ENCODE data around the gene HLCS. TPM values are rescaled to one million over a fixed set of nuclear protein-coding genes. Genes with fewer than 3 reads are reported as not detected.

Gene HLCS
- polyA plus RNA-seq, 1 donor (not counting 4 experiments of a cell fraction or from before 2014, with no cell fraction given) = 11.5 TPM

DNA sequence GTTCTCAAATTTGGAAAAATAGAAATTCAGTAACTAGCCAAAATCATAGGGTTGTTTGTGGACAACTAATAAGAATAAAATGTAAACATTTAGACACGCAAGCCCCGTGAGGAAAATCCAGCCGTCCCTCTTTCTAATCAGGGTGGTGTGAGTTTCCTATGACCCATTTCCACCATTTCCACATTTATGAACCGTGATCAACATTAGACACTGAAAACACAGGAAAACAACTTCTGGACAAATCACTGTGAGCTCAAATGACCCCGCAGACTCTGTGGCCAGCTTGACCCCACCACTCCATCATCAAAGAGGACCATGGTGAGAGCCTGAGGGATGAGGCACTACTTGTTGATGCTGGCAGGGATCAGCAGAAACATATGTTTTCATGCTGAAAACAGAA, 166.6 kb downstream of the HLCS start:
- no peak overlapping the region for H3K27ac ChIP-seq (ENCODE audit: control insufficient read depth, insufficient read depth, low read length)
- no peaks in the 10 kb centered on the region for H3K79me2 ChIP-seq (ENCODE audit: control insufficient read depth, insufficient read depth, low read length)
- H3K9me3 ChIP-seq (ENCODE audit: control insufficient read depth, low read depth, low read length) = no peaks in the 10 kb centered on the region
- no peak overlapping the region for H3K9ac ChIP-seq (ENCODE audit: control insufficient read depth, extremely low read depth, insufficient read depth, low read length)
- H3K4me1 ChIP-seq (ENCODE audit: control insufficient read depth, extremely low read depth, insufficient read depth, low read length) = no peaks in the 10 kb centered on the region
- H3K4me2 ChIP-seq (ENCODE audit: control insufficient read depth, extremely low read depth, insufficient read depth, low read depth, low read length) = no peak overlapping the region
- no peak overlapping the region for H3K4me3 ChIP-seq (ENCODE audit: control insufficient read depth in 2 of 3, extremely low read depth in 1 of 3, insufficient read depth in 2 of 3, low read depth in 1 of 3, low read length in 3 of 3)
- no peaks in the 10 kb centered on the region for H3K9me1 ChIP-seq (ENCODE audit: control insufficient read depth, extremely low read depth, insufficient read depth, low read length)
- H2AFZ ChIP-seq (ENCODE audit: control insufficient read depth, low read length) = no peak overlapping the region
- H3K36me3 ChIP-seq (ENCODE audit: control insufficient read depth in 2 of 2, extremely low read depth in 1 of 2, insufficient read depth in 2 of 2, low read length in 2 of 2) = no peaks in the 10 kb centered on the region
- FAIRE-seq (no peak), DNase-seq (ENCODE audit: low read depth, low spot score) (no peak)
- TF ChIP-seq, protein P1, sequence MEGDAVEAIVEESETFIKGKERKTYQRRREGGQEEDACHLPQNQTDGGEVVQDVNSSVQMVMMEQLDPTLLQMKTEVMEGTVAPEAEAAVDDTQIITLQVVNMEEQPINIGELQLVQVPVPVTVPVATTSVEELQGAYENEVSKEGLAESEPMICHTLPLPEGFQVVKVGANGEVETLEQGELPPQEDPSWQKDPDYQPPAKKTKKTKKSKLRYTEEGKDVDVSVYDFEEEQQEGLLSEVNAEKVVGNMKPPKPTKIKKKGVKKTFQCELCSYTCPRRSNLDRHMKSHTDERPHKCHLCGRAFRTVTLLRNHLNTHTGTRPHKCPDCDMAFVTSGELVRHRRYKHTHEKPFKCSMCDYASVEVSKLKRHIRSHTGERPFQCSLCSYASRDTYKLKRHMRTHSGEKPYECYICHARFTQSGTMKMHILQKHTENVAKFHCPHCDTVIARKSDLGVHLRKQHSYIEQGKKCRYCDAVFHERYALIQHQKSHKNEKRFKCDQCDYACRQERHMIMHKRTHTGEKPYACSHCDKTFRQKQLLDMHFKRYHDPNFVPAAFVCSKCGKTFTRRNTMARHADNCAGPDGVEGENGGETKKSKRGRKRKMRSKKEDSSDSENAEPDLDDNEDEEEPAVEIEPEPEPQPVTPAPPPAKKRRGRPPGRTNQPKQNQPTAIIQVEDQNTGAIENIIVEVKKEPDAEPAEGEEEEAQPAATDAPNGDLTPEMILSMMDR (optimal IDR thresholded peaks at IDR 0.05 in 1 of 3, IDR thresholded peaks at IDR 0.05 in 1 of 3, conservative IDR thresholded peaks at IDR 0.05 in 1 of 3; ENCODE audit: extremely low read depth in 1 of 3, insufficient read depth in 2 of 3, low read length in 3 of 3) = no peak
- TF ChIP-seq EZH2 (IDR thresholded peaks at IDR 0.05; ENCODE audit: low read length) = no peak
- H4K20me1 ChIP-seq (ENCODE audit: control insufficient read depth, extremely low read depth, insufficient read depth, low read length) = no peaks in the 10 kb centered on the region
- dilution Hi-C loops (cut with MboI; ENCODE audit: extremely low pct_ligation_motif_present, low sequenced_read_pairs) = no loop called here
- H3K27me3 ChIP-seq (ENCODE audit: control insufficient read depth, extremely low read depth, insufficient read depth, low read length) = no peaks in the 10 kb centered on the region

DNA sequence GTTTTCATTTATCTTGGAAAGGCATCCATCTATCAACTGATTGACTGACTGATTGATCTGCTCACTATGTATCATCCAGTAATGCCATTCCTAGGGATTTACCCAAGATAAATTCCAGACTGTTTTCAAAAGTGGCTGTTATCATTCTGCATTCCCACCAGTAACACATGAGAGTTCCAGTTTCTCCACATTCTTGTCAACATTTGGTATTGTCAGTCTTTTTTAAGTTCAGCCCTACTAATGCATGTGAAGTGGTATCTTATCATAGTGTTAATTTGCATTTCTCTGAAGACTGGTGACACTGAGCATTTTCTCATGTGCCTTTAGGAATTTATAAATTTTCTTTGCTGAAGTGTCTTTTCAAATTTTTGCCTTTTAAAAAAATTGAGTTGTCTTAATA, 168.0 kb downstream of the HLCS start:
- Histone ChIP-seq H3K36me3 (ENCODE audit: control insufficient read depth in 2 of 2, extremely low read depth in 1 of 2, insufficient read depth in 2 of 2, low read length in 2 of 2) (no peaks in the 10 kb centered on the region), H3K27ac (ENCODE audit: control insufficient read depth, insufficient read depth, low read length) (no peak overlapping the region), H3K79me2 (ENCODE audit: control insufficient read depth, insufficient read depth, low read length) (no peaks in the 10 kb centered on the region), H3K4me2 (ENCODE audit: control insufficient read depth, extremely low read depth, insufficient read depth, low read depth, low read length) (no peak overlapping the region), H4K20me1 (ENCODE audit: control insufficient read depth, extremely low read depth, insufficient read depth, low read length) (no peaks in the 10 kb centered on the region), H3K27me3 (ENCODE audit: control insufficient read depth, extremely low read depth, insufficient read depth, low read length) (no peaks in the 10 kb centered on the region), H2AFZ (ENCODE audit: control insufficient read depth, low read length) (no peak overlapping the region), H3K9ac (ENCODE audit: control insufficient read depth, extremely low read depth, insufficient read depth, low read length) (no peak overlapping the region), H3K9me3 (ENCODE audit: control insufficient read depth, low read depth, low read length) (no peaks in the 10 kb centered on the region), H3K9me1 (ENCODE audit: control insufficient read depth, extremely low read depth, insufficient read depth, low read length) (no peaks in the 10 kb centered on the region), H3K4me3 (ENCODE audit: control insufficient read depth in 2 of 3, extremely low read depth in 1 of 3, insufficient read depth in 2 of 3, low read depth in 1 of 3, low read length in 3 of 3) (no peak overlapping the region), H3K4me1 (ENCODE audit: control insufficient read depth, extremely low read depth, insufficient read depth, low read length) (no peaks in the 10 kb centered on the region)
- FAIRE-seq (no peak), DNase-seq (ENCODE audit: low read depth, low spot score) (no peak)
- TF ChIP-seq, protein P1 (optimal IDR thresholded peaks at IDR 0.05 in 1 of 3, IDR thresholded peaks at IDR 0.05 in 1 of 3, conservative IDR thresholded peaks at IDR 0.05 in 1 of 3; ENCODE audit: extremely low read depth in 1 of 3, insufficient read depth in 2 of 3, low read length in 3 of 3) = no peak
- no peak for TF ChIP-seq EZH2 (IDR thresholded peaks at IDR 0.05; ENCODE audit: low read length)
- dilution Hi-C loops (cut with MboI; ENCODE audit: extremely low pct_ligation_motif_present, low sequenced_read_pairs) = no loop called here
